ENCODE results near the gene TSPO2. TPM values are rescaled to one million over a fixed set of nuclear protein-coding genes. Genes with fewer than 3 reads are reported as not detected.
A peak's percentile ranks its signal among the peaks of the same experiment; 100 is the strongest.
"Not testable (repeated sequence)": the region's sequence is repeated elsewhere in the genome, so short reads cannot be mapped to it uniquely, and the experiment has no call there.

Gene TSPO2
- total RNA-seq, 4 donors from 2014 or later, result not detected

DNA sequence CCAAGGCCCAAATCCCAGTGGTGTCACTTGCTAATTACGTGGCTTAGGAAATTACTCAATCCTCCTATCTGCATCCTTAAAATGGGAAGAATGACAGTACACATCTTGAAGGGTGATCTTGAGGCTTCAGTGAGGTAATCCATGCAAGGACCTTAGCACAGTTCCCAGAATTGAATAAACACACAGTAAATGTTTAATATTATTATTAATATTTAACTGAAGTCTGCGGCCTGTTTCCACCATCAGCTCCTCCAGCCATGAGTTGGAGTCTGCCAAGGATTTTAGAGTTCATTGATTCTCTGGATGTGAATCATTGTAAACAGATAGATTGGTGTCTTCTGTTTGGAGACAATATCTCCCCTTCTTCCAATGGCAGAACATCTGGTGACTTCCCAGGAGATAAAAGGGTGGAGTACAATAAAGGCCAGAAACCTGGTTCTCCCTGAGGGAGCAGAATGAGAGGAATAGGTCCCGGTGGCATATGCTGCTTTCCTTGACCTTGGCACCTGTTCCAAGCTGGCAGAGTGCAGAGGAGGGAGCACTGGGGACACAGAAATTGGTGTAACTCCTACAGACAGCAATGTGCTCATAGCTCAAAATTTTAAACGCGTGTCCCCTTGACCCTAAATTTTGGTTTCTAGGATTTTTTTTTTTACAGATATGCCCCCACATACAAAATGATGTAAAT is 28.7 kb upstream of the TSPO2 start:
- no peaks in the 10 kb centered on the region for H3K27me3 ChIP-seq
- DNase-seq (no peak), ATAC-seq (no peak)
- no peaks in the 10 kb centered on the region for H3K4me1 ChIP-seq
- no peak overlapping the region for H3K4me3 ChIP-seq
- no peak overlapping the region for H3K27ac ChIP-seq
- in situ Hi-C loops (cut with MboI; ENCODE audit: low sequenced_read_pairs in 4 of 4) (loop anchor here in 3 of 4 donors (25.0 kb wide), 1 partner anchor 1026 kb away; no protein-coding TSS in a partner anchor), intact Hi-C loops (cut with DNase I; ENCODE audit: low total_unique reads) (no loop called here)
- TF ChIP-seq, protein P1, sequence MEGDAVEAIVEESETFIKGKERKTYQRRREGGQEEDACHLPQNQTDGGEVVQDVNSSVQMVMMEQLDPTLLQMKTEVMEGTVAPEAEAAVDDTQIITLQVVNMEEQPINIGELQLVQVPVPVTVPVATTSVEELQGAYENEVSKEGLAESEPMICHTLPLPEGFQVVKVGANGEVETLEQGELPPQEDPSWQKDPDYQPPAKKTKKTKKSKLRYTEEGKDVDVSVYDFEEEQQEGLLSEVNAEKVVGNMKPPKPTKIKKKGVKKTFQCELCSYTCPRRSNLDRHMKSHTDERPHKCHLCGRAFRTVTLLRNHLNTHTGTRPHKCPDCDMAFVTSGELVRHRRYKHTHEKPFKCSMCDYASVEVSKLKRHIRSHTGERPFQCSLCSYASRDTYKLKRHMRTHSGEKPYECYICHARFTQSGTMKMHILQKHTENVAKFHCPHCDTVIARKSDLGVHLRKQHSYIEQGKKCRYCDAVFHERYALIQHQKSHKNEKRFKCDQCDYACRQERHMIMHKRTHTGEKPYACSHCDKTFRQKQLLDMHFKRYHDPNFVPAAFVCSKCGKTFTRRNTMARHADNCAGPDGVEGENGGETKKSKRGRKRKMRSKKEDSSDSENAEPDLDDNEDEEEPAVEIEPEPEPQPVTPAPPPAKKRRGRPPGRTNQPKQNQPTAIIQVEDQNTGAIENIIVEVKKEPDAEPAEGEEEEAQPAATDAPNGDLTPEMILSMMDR (IDR thresholded peaks at IDR 0.05 in 4 of 5, conservative IDR thresholded peaks at IDR 0.05 in 1 of 5), result no peak
- TF ChIP-seq POLR2A (IDR thresholded peaks at IDR 0.05), result no peak
- H3K9me3 ChIP-seq, result no peaks in the 10 kb centered on the region
- H3K36me3 ChIP-seq, result no peaks in the 10 kb centered on the region

DNA sequence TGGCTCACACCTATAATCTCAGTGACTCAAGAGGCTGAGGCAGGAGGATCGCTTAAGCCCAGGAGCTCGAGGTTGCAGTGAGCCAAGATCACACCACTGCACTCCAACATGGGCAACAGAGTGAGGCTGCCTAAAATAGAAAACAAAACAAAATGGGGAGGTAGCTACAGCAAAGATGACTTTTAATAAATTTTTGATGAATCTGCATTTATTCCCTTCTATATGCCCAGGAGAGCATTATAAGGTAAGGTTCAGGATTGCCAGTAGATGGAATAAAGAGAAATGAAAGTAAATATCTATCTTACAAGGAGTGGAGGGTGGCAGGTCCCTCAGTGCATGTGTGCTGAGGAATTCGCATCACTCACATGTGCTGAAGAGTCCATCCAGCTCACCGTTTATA is 27.5 kb upstream of the TSPO2 start:
- H3K4me3 ChIP-seq, result no peak overlapping the region
- no peaks in the 10 kb centered on the region for H3K27me3 ChIP-seq
- H3K27ac ChIP-seq, result no peak overlapping the region
- H3K36me3 ChIP-seq, result no peaks in the 10 kb centered on the region
- ATAC-seq (no peak), DNase-seq (no peak)
- TF ChIP-seq, protein P1 (IDR thresholded peaks at IDR 0.05 in 4 of 5, conservative IDR thresholded peaks at IDR 0.05 in 1 of 5), result no peak
- TF ChIP-seq POLR2A (IDR thresholded peaks at IDR 0.05), result no peak
- intact Hi-C loops (cut with DNase I; ENCODE audit: low total_unique reads), result no loop called here
- H3K9me3 ChIP-seq, result no peaks in the 10 kb centered on the region
- in situ Hi-C loops (cut with MboI; ENCODE audit: low sequenced_read_pairs in 4 of 4), result loop anchor here in 3 of 4 donors (25.0 kb wide), 1 partner anchor 1027 kb away; no protein-coding TSS in a partner anchor
- H3K4me1 ChIP-seq, result no peaks in the 10 kb centered on the region

DNA sequence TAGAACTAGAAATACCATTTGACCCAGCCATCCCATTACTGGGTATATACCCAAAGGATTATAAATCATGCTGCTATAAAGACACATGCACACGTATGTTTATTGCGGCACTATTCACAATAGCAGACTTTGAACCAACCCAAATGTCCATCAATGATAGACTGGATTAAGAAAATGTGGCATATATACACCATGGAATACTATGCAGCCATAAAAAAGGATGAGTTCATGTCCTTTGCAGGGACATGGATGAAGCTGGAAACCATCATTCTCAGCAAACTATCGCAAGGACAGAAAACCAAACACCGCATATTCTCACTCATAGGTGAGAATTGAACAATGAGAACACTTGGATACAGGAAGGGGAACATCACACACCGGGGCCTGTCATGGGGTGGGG is 26.4 kb upstream of the TSPO2 start:
- in situ Hi-C loops (cut with MboI; ENCODE audit: low sequenced_read_pairs in 4 of 4), result loop anchor here in 3 of 4 donors (25.0 kb wide), 1 partner anchor 1029 kb away; no protein-coding TSS in a partner anchor
- H3K27me3 ChIP-seq; H3K4me1 ChIP-seq; H3K9me3 ChIP-seq; intact Hi-C loops (cut with DNase I; ENCODE audit: low total_unique reads); ATAC-seq; DNase-seq; H3K27ac ChIP-seq; H3K4me3 ChIP-seq; H3K36me3 ChIP-seq: not testable (repeated sequence)

DNA sequence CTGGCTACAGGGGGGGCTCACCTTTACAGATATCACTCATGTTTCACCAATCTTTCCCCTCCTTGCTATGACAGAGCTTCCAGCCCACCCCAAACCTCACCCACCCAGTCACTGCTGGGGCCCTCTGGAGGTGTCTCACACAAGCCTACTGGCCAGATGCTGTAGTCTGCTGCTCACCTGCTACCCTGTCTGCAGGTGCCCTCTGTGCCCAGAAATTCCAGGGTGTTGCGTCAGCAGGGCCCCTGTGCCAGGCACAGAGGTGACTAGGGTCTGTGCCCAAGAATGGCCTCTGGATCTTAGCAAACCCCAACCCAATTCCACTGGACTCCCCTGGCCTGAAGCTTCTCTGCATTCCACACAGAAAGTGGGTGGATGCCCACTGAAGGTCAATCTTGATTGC is 24.6 kb upstream of the TSPO2 start:
- Histone ChIP-seq H3K4me1 (peaks cover 0 to 8% of the 10 kb centered on the region in 2 donors), H3K4me3 (no peak overlapping the region), H3K9me3 (no peaks in the 10 kb centered on the region), H3K27ac (no peak overlapping the region), H3K27me3 (no peaks in the 10 kb centered on the region), H3K36me3 (no peaks in the 10 kb centered on the region)
- intact Hi-C loops (cut with DNase I; ENCODE audit: low total_unique reads), result no loop called here
- ATAC-seq (no peak), DNase-seq (no peak)
- in situ Hi-C loops (cut with MboI; ENCODE audit: low sequenced_read_pairs in 4 of 4), result loop anchor here in 3 of 4 donors (25.0 kb wide), 1 partner anchor 1030 kb away; no protein-coding TSS in a partner anchor
- TF ChIP-seq POLR2A (IDR thresholded peaks at IDR 0.05), result no peak
- TF ChIP-seq, protein P1 (IDR thresholded peaks at IDR 0.05 in 4 of 5, conservative IDR thresholded peaks at IDR 0.05 in 1 of 5), result no peak

DNA sequence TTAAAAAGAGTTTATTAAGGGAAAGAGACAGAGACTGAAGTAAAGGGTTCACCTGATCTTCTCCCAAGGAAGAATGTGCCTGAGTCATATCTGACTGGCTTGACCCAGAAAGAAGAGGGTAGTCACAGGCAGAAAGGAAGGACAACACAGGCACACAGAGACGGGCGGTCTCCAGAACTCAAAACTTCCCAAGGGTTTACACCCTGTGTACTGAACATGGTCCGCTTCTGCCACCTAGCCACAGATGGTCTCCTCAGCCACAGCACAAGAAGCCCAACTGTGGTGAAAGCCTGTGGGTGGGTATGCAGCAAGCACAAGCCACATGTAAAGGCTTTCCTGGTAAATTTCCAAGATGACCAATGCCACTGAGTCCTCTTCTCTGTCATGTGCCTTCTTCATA is 20.4 kb upstream of the TSPO2 start:
- no peak for DNase-seq
- peak overlapping the region in 1 of 4 donors; percentile 29 for H3K27ac ChIP-seq
- H3K27me3 ChIP-seq, result no peaks in the 10 kb centered on the region
- no peak for TF ChIP-seq POLR2A (IDR thresholded peaks at IDR 0.05)
- TF ChIP-seq, protein P1 (IDR thresholded peaks at IDR 0.05 in 4 of 5, conservative IDR thresholded peaks at IDR 0.05 in 1 of 5), result peak in 2 of 5 experiments; percentile 29 to 31
- in situ Hi-C loops (cut with MboI; ENCODE audit: low sequenced_read_pairs in 4 of 4), result loop anchor here (5.0 to 25.0 kb wide), 4 partner anchors 125 to 1667 kb away; no protein-coding TSS in a partner anchor
- H3K4me1 ChIP-seq, result peaks cover 0 to 8% of the 10 kb centered on the region in 2 donors
- no peaks in the 10 kb centered on the region for H3K36me3 ChIP-seq
- H3K4me3 ChIP-seq, result no peak overlapping the region
- intact Hi-C loops (cut with DNase I; ENCODE audit: low total_unique reads), result loop anchor here (10.0 kb wide), 1 partner anchor 1037 kb away; no protein-coding TSS in a partner anchor
- peak; percentile 84 to 87 for ATAC-seq
- no peaks in the 10 kb centered on the region for H3K9me3 ChIP-seq

Data from gastrocnemius medialis (tissue), 4 donors.